T-cell (primary cell): ENCODE measurements around the gene PGBD2. TPM values are rescaled to one million over a fixed set of nuclear protein-coding genes. Genes with fewer than 3 reads are reported as not detected.
A peak's percentile ranks its signal among the peaks of the same experiment; 100 is the strongest.
"Not testable (repeated sequence)": the region's sequence is repeated elsewhere in the genome, so short reads cannot be mapped to it uniquely, and the experiment has no call there.

Source experiments
- ATAC-seq, 4 experiments: fragments of 200-7000 bp in 3 of 4; fragments of 150-1000 bp in 1 of 4; cut with Tn5 transposase; replicated peaks in 1 of 4; 1 replicate in 3 of 4; 2 replicates in 1 of 4; pipeline ENCODE4 v1.10.0; 2021; ENCODE audit warnings: moderate library complexity in 3 of 4, mild to moderate bottlenecking in 2 of 4, moderate number of reproducible peaks in 1 of 4
- CTCF ChIA-PET, 2 donors: fragments of 300-600 bp; sonication (Branson Sonifier 250); formaldehyde crosslinking; loops; one replicate each; lab custom pipeline; 2022; ENCODE audit warnings: antibody characterized with exemption in 2 of 2; lab: Charles Lee
- POLR2A ChIA-PET, 2 donors: fragments of 300-600 bp; sonication (Branson Sonifier 250); formaldehyde crosslinking; loops; one replicate each; lab custom pipeline; 2022; ENCODE audit warnings: antibody characterized with exemption in 2 of 2; lab: Charles Lee
- DNase-seq, 35 experiments: peaks; one replicate each; pipeline versions ENCODE4 v3.0.0 to v3.0.0-alpha.2; 2013 to 2023
- H3K27ac ChIP-seq: one replicate; pipeline ENCODE4 v1.5.1; 2013; ENCODE audit warnings: low read length
- H3K27me3 ChIP-seq, 2 experiments: replicated peaks in 1 of 2; 1 replicate in 1 of 2; 2 replicates in 1 of 2; pipeline versions ENCODE4 v1.6.1 to v1.7.0; 2013; ENCODE audit warnings: low read length in 1 of 2, mixed read lengths in 1 of 2; ENCODE audit not compliant: control insufficient read depth in 2 of 2, insufficient read depth in 2 of 2; ENCODE audit errors: extremely low read depth in 1 of 2
- H3K36me3 ChIP-seq, 2 donors: 1 replicate in 1 of 2; 2 replicates in 1 of 2; pipeline versions ENCODE4 v1.6.1 to v1.7.0; 2013; ENCODE audit warnings: low read length in 1 of 2; ENCODE audit not compliant: control insufficient read depth in 2 of 2, insufficient read depth in 1 of 2; ENCODE audit errors: extremely low read depth in 1 of 2
- H3K4me1 ChIP-seq, 2 experiments: 1 replicate in 1 of 2; 2 replicates in 1 of 2; pipeline versions ENCODE4 v1.6.1 to v1.7.0; 2013; ENCODE audit warnings: low read length in 2 of 2, mixed read lengths in 1 of 2; ENCODE audit not compliant: insufficient read depth in 2 of 2, control insufficient read depth in 1 of 2; ENCODE audit errors: extremely low read depth in 1 of 2
- H3K4me3 ChIP-seq, 2 donors: 1 replicate in 1 of 2; 2 replicates in 1 of 2; pipeline versions ENCODE4 v1.5.1 to v1.7.0; 2013; ENCODE audit warnings: mild to moderate bottlenecking in 2 of 2, low read length in 1 of 2, moderate library complexity in 1 of 2; ENCODE audit not compliant: control insufficient read depth in 1 of 2; ENCODE audit errors: extremely low read depth in 1 of 2
- H3K9me3 ChIP-seq: 2 replicates; pipeline ENCODE4 v1.7.0; 2013
- H3K27ac Mint-ChIP-seq, 2 donors: one replicate each; pipeline ENCODE4 v1.8.0; 2020 to 2021; ENCODE audit warnings: mild to moderate bottlenecking in 2 of 2, mixed read lengths in 2 of 2
- H3K27me3 Mint-ChIP-seq, 2 donors: one replicate each; pipeline ENCODE4 v1.8.0; 2021 to 2022; ENCODE audit warnings: mixed read lengths in 2 of 2
- H3K36me3 Mint-ChIP-seq: one replicate; pipeline ENCODE4 v1.8.0; 2021; ENCODE audit warnings: mixed read lengths
- H3K4me1 Mint-ChIP-seq, 3 donors: one replicate each; pipeline ENCODE4 v1.8.0; 2020 to 2022; ENCODE audit warnings: mixed read lengths in 3 of 3, mild to moderate bottlenecking in 1 of 3
- H3K4me3 Mint-ChIP-seq, 3 donors: one replicate each; pipeline ENCODE4 v1.8.0; 2020 to 2022; ENCODE audit warnings: mild to moderate bottlenecking in 3 of 3, mixed read lengths in 3 of 3, moderate library complexity in 3 of 3
- H3K9me3 Mint-ChIP-seq, 3 donors: one replicate each; pipeline ENCODE4 v1.8.0; 2020 to 2022; ENCODE audit warnings: mixed read lengths in 3 of 3
- WGBS: methylation state at CpG from one replicate; pipeline ENCODE4 v1.1.5; 2013; ENCODE audit warnings: missing lambda C conversion rate; ENCODE audit not compliant: insufficient coverage; 5-methylcytosine and 5-hydroxymethylcytosine counted together
- total RNA-seq, 35 experiments: library from RNA in 6 of 35; stranded (reverse) in 6 of 35; fragments of 120-200 nt in 1 of 35; gene quantifications; one replicate each; pipeline versions ENCODE4 v1.2.1 to v1.2.4 and lab custom pipeline; 2013 to 2026

PGBD2 gene
- total RNA-seq, 5 donors from 2014 or later (not counting 1 experiment from before 2014, with no cell fraction given): 5.0 to 15.8 (median 11.4) TPM

DNA sequence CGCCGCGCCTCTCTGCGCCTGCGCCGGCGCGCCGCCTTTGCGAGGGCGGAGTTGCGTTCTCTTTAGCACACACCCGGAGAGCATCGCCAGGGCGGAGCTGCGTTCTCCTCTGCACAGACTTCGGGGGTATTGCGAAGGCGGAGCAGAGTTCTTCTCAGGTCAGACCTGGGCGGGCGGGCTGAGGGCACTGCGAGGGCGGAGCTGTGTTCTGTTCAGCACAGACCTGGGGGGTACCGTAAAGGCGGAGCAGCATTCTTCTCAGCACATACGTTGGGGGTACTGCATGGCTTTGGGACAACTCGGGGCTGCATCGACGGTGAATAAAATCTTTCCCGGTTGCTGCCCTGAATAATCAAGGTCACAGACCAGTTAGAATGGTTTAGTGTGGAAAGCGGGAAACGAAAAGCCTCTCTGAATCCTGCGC, 39.0 kb downstream of the PGBD2 start:
- H3K4me1 ChIP-seq, H3K36me3 Mint-ChIP-seq, H3K4me3 Mint-ChIP-seq, H3K9me3 Mint-ChIP-seq, POLR2A ChIA-PET, H3K9me3 ChIP-seq, CTCF ChIA-PET, H3K4me1 Mint-ChIP-seq, H3K36me3 ChIP-seq, H3K27ac ChIP-seq, H3K27ac Mint-ChIP-seq, H3K4me3 ChIP-seq, H3K27me3 ChIP-seq, H3K27me3 Mint-ChIP-seq, ATAC-seq: not testable (repeated sequence)
- WGBS: no CpG with 5 or more reads among the region's 33 CpGs
- DNase-seq: peak in 2 of 35 experiments; percentile 17 to 29

DNA sequence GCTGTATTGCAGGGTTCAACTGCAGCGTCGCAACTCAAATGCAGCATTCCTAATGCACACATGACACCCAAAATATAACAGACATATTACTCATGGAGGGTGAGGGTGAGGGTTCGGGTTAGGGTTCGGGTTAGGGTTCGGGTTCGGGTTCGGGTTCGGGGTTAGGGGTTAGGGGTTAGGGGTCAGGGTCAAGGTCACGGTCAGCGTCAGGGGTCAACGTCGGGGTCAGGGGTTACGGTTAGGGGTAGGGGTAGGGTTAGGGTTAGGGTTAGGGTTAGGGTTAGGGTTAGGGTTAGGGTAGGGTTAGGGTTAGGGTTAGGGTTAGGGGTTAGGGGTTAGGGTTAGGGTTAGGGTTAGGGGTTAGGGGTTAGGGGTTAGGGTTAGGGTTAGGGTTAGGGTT, 39.4 kb downstream of the PGBD2 start:
- not testable (repeated sequence) for H3K36me3 Mint-ChIP-seq
- peak in 1 of 35 experiments; percentile 58 for DNase-seq

DNA sequence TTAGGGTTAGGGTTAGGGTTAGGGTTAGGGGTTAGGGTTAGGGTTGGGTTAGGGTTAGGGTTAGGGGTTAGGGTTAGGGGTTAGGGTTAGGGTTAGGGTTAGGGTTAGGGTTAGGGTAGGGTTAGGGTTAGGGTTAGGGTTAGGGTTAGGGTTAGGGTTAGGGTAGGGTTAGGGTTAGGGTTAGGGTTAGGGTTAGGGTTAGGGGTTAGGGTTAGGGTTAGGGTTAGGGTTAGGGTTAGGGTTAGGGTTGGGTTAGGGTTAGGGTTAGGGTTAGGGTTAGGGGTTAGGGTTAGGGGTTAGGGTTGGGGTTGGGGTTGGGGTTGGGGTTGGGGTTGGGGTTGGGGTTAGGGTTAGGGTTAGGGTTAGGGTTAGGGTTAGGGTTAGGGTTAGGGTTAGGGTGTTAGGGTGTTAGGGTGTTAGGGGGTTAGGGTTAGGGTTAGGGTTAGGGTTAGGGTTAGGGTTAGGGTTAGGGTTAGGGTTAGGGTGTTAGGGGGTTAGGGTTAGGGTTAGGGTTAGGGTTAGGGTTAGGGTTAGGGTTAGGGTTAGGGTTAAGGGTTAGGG, 39.9 kb downstream of the PGBD2 start:
- H3K9me3 Mint-ChIP-seq, POLR2A ChIA-PET, ATAC-seq, H3K36me3 ChIP-seq, H3K27ac Mint-ChIP-seq, H3K27ac ChIP-seq, H3K9me3 ChIP-seq, H3K4me1 ChIP-seq, H3K36me3 Mint-ChIP-seq, H3K27me3 Mint-ChIP-seq, H3K27me3 ChIP-seq, H3K4me1 Mint-ChIP-seq, CTCF ChIA-PET, H3K4me3 ChIP-seq, DNase-seq, H3K4me3 Mint-ChIP-seq: not testable (repeated sequence)

More for the DNA sequence above, 39.4 kb downstream of the PGBD2 start:
- H3K27ac ChIP-seq, H3K27ac Mint-ChIP-seq, H3K4me3 Mint-ChIP-seq, ATAC-seq, H3K27me3 Mint-ChIP-seq, H3K4me1 ChIP-seq, H3K36me3 ChIP-seq, CTCF ChIA-PET, H3K4me1 Mint-ChIP-seq, H3K9me3 ChIP-seq, H3K4me3 ChIP-seq, H3K27me3 ChIP-seq, H3K9me3 Mint-ChIP-seq, POLR2A ChIA-PET: not testable (repeated sequence)
- no CpG with 5 or more reads among the region's 13 CpGs for WGBS

Other genes starting within 250 kb of the PGBD2 start
- gene OR14I1, start 203.5 kb upstream of the PGBD2 start, total RNA-seq: not detected
- not detected for gene LYPD8, start 150.5 kb upstream of the PGBD2 start, total RNA-seq
- 10 to 100 TPM; 16.8 to 41.4 (median 36.3) TPM for gene SH3BP5L, start 80.3 kb upstream of the PGBD2 start, total RNA-seq
- gene ZNF672, start 68.0 kb upstream of the PGBD2 start, total RNA-seq: 10 to 100 TPM; 27.7 to 46.7 (median 42.1) TPM
- 10 to 100 TPM; 53.9 to 88.1 (median 78.7) TPM for gene ZNF692, start 47.1 kb upstream of the PGBD2 start, total RNA-seq